ENCODE results near the gene ENG. TPM values are rescaled to one million over a fixed set of nuclear protein-coding genes. Genes with fewer than 3 reads are reported as not detected.
"Not testable (repeated sequence)": the region's sequence is repeated elsewhere in the genome, so short reads cannot be mapped to it uniquely, and the experiment has no call there.

ENG gene
- total and polyA plus RNA-seq, 8 donors, result 9.7 to 42.4 (median 20.5) TPM

DNA sequence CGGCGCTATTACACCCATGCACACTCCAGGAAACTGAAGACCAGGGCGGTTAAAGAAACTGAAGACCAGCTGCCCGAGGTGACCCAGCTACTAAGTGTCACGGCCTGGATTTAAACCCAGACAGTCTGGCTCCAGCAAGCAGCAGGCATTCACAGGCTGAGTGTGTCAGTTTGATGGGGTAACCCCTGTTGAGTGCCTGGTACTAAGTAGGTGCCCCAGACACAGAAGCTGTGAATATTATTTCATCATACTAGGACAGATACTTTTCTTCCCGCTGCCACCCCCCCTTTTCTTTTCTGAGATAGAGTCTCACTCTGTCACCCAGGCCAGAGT is 7.3 kb downstream of the ENG start:
- WGBS, 2 donors, result 60 to 61% methylated on average over 6 of the region's 6 CpGs
- Histone ChIP-seq H3K4me1 (no peaks in the 10 kb centered on the region), H3K36me3 (no peaks in the 10 kb centered on the region), H3K9me3 (no peaks in the 10 kb centered on the region), H3K4me3 (no peak overlapping the region), H3K27ac (peak overlapping the region in 1 of 4 donors; percentile 28), H3K27me3 (no peaks in the 10 kb centered on the region)
- FAIRE-seq (no peak), ATAC-seq (peak in 3 of 4 donors; percentile 20 to 22 (median 21)), DNase-seq (no peak)
- TF ChIP-seq, protein P1, sequence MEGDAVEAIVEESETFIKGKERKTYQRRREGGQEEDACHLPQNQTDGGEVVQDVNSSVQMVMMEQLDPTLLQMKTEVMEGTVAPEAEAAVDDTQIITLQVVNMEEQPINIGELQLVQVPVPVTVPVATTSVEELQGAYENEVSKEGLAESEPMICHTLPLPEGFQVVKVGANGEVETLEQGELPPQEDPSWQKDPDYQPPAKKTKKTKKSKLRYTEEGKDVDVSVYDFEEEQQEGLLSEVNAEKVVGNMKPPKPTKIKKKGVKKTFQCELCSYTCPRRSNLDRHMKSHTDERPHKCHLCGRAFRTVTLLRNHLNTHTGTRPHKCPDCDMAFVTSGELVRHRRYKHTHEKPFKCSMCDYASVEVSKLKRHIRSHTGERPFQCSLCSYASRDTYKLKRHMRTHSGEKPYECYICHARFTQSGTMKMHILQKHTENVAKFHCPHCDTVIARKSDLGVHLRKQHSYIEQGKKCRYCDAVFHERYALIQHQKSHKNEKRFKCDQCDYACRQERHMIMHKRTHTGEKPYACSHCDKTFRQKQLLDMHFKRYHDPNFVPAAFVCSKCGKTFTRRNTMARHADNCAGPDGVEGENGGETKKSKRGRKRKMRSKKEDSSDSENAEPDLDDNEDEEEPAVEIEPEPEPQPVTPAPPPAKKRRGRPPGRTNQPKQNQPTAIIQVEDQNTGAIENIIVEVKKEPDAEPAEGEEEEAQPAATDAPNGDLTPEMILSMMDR (IDR thresholded peaks at IDR 0.05), result no peak
- intact Hi-C loops (cut with DNase I), result no loop called here

DNA sequence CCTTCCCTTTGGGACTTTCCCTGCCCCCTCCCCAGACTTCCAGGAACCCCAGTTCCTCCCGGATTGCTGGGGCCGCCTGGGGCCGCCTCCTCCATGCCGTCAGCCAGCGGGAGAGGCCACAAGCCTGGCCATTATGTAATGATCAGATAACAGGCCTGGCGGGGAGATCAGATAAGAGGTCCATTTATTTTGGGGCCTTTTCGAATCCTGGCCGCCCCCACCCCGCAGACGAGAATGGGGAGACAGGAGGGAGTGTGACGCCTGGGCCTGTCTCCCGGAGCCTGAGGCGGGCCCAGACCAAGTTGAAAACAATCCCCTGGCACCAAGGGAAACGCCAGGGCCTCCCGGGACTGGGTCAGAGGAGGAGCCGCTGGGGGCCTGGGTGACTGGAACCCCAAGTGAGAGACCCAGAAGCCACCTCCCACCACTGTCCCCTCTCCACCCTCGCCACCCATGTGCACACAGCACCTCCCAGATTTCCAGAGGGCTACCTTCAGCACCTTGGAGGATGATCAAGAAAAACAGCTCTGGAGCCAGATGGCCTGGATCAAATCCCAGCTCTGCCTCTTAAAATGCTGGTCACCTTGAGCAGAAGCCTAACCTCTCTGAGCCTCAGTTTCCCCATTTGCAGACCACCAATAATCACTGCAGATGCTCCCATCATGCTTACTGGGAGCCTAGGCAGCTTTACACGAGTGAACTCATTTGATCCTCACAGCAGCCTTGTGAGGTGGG is 7.8 kb downstream of the ENG start:
- Histone ChIP-seq H3K4me1 (no peaks in the 10 kb centered on the region), H3K36me3 (no peaks in the 10 kb centered on the region), H3K4me3 (no peak overlapping the region), H3K9me3 (no peaks in the 10 kb centered on the region), H3K27ac (peak overlapping the region in 3 of 4 donors; percentile 23 to 30 (median 28)), H3K27me3 (no peaks in the 10 kb centered on the region)
- peak in 2 of 6 donors; percentile 17 to 31 for DNase-seq
- ATAC-seq, result peak in 3 of 4 donors; percentile 29 to 62 (median 46)
- FAIRE-seq, result no peak
- intact Hi-C loops (cut with DNase I), result no loop called here
- WGBS, 2 donors, result 41 to 52% methylated on average over 18 of the region's 18 CpGs
- TF ChIP-seq, protein P1 (IDR thresholded peaks at IDR 0.05), result no peak

DNA sequence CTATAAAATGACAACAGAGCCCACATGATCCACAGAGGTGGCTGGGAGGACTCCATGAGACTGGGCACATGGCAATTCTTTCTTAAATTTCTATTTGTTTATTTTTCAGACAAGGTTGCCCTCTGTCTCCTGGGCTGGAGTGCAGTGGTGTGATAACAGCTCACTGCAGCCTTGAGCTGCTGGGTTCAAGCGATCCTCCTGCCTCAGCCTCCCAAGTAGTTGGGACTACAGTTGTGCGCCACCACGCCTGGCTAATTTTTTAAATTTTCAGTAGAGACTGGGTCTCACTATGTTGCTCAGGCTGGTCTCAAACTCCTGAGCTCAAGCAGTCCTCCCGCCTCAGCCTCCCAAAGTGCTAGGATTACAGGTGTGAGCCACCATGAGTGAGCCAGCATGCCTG is 8.8 kb downstream of the ENG start:
- H3K9me3 ChIP-seq; H3K36me3 ChIP-seq; H3K27ac ChIP-seq; ATAC-seq; H3K4me3 ChIP-seq; H3K4me1 ChIP-seq; intact Hi-C loops (cut with DNase I); H3K27me3 ChIP-seq; FAIRE-seq: not testable (repeated sequence)
- WGBS, 2 donors, result 94 to 100% methylated on average over 4 of the region's 4 CpGs
- DNase-seq, result peak in 1 of 6 donors; percentile 0

DNA sequence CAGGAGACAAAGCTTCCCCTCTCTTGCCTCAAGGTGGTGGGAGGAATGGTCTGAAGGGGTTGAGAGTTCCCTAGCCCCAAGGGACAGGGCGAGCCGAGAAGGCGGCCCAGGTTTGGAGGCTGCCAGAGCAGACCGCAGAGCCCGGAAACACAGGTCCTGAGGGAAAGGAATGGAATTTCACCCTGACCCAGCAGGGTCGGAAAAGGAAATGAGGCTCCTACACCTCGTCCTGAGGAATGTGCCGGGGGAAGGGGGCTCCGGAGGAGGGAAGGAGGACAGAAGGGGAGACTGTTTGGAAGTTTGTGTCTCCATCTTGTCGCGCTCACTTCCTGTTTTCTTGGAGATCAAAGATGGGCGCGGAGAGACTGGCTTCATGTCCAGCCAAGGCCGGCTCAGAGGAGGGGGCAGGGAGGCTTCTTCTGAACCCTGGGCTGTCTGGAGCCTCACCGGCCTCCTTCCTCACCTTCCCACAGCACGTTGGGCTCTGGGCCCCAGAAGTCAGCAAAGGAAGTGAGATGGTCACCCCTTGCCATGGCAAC is 9.6 kb downstream of the ENG start:
- WGBS, 2 donors, result 77 to 82% methylated on average over 15 to 16 of the region's 16 CpGs
- H3K4me3 ChIP-seq, result no peak overlapping the region
- no peak for FAIRE-seq
- H3K27me3 ChIP-seq, result no peaks in the 10 kb centered on the region
- peaks cover 0 to 8% (median 7%) of the 10 kb centered on the region in 3 donors for H3K4me1 ChIP-seq
- TF ChIP-seq, protein P1 (IDR thresholded peaks at IDR 0.05), result no peak
- no peak for DNase-seq
- intact Hi-C loops (cut with DNase I), result no loop called here
- H3K36me3 ChIP-seq, result no peaks in the 10 kb centered on the region
- H3K9me3 ChIP-seq, result no peaks in the 10 kb centered on the region
- ATAC-seq, result no peak
- no peak overlapping the region for H3K27ac ChIP-seq

DNA sequence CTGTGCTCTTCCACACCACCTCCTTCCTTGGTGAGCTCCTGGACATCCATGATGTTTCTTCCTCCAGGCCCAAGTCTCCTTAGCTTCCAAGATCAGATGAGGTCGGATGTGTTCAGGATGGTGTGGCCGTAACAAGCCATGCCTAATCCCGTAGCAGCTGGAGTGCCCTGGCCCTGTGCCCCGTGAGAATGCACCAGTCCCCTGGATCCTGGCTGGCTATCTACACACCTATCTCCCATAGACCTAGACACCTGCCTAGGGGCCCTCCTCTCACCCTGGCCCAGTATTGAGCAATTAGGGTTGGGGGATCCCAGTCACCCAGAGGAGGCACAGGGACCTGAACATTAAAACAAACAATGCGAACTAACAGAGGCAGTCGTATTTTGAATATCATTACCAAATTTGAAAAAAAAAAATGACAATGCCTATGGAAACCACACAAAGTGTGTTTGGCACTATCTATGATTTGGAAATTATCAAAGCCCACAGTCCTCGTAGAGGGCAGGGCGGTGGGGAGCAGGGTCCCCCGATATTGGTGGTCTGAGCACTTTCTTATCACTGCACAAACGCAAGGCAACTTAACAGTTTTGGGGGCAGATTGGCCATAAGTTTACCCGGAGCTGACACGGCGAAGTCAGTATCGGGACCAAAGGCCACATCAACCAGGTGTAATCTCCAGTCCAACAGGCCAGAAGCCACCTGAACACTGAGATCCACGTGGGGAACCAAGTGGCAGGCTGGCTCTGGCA is 13.2 kb downstream of the ENG start:
- Histone ChIP-seq H3K27me3 (no peaks in the 10 kb centered on the region), H3K4me1 (peaks cover 3 to 16% (median 14%) of the 10 kb centered on the region in 3 donors), H3K9me3 (no peaks in the 10 kb centered on the region), H3K4me3 (no peak overlapping the region), H3K27ac (no peak overlapping the region), H3K36me3 (no peaks in the 10 kb centered on the region)
- DNase-seq (peak in 1 of 6 donors; percentile 34), ATAC-seq (no peak), FAIRE-seq (no peak)
- intact Hi-C loops (cut with DNase I), result no loop called here
- 83 to 88% methylated on average over 15 of the region's 15 CpGs for WGBS, 2 donors
- TF ChIP-seq, protein P1 (IDR thresholded peaks at IDR 0.05), result no peak

Data from pancreas (tissue), 10 donors.